Panc1 (cell line): ENCODE results near the gene CSTF2T. TPM values are rescaled to one million over a fixed set of nuclear protein-coding genes. Genes with fewer than 3 reads are reported as not detected.

Source experiments
- ATAC-seq: fragments of 200-7000 bp; cut with Tn5 transposase; 2 replicates; pipeline ENCODE4 v1.9.1; 2020; ENCODE audit warnings: mild to moderate bottlenecking, moderate library complexity
- BruUV-seq: library from RNA; stranded (reverse); fragments of 400-500 nt; replicated peaks from 2 replicates; lab custom pipeline; 2021; lab: Mats Ljungman, UMichigan
- CTCF ChIA-PET: fragments of 300-600 bp; sonication (Branson Sonifier 250); formaldehyde crosslinking; loops from one replicate; lab custom pipeline; 2022; ENCODE audit warnings: antibody characterized with exemption; lab: Charles Lee
- POLR2A ChIA-PET: fragments of 300-600 bp; sonication (Branson Sonifier 250); formaldehyde crosslinking; loops from one replicate; lab custom pipeline; 2022; ENCODE audit warnings: antibody characterized with exemption; lab: Charles Lee
- DNase-seq: peaks from one replicate; pipeline ENCODE4 v3.0.0-alpha.2; 2010; ENCODE audit warnings: low read depth, low spot score
- H3K27ac ChIP-seq: 2 replicates; pipeline ENCODE4 v1.5.1; 2011; ENCODE audit warnings: mild to moderate bottlenecking, low read length, inconsistent platforms
- H3K27me3 ChIP-seq: fragments of 200-500 bp; sonication (Bioruptor generic); 2 replicates; pipeline ENCODE4 v1.6.0; 2014; ENCODE audit warnings: low read length, inconsistent platforms; ENCODE audit not compliant: control insufficient read depth, insufficient read depth
- H3K36me3 ChIP-seq: fragments of 200-500 bp; sonication (Bioruptor generic); 2 replicates; pipeline ENCODE4 v1.5.1; 2014; ENCODE audit warnings: inconsistent platforms, mild to moderate bottlenecking, low read length, moderate library complexity; ENCODE audit not compliant: control insufficient read depth, insufficient read depth
- H3K4me1 ChIP-seq: 2 replicates; pipeline ENCODE4 v1.5.1; 2011; ENCODE audit warnings: inconsistent platforms, mild to moderate bottlenecking, low read length, moderate library complexity; ENCODE audit not compliant: control insufficient read depth, insufficient read depth
- H3K4me3 ChIP-seq, 2 experiments: 2 replicates each; pipeline ENCODE4 v1.5.1; 2011 to 2012; ENCODE audit warnings: low read depth in 2 of 2, low read length in 2 of 2, mild to moderate bottlenecking in 2 of 2, inconsistent platforms in 1 of 2, moderate library complexity in 1 of 2
- H3K9me3 ChIP-seq: fragments of 200-500 bp; sonication (Bioruptor generic); 2 replicates; pipeline ENCODE4 v1.5.1; 2014; ENCODE audit warnings: low read depth, mild to moderate bottlenecking, inconsistent platforms, low read length, moderate library complexity; ENCODE audit not compliant: control insufficient read depth, insufficient read depth
- POLR2AphosphoS5 ChIP-seq: IDR thresholded peaks from 2 replicates; pipeline ENCODE4 v1.6.1; 2012; ENCODE audit warnings: mild to moderate bottlenecking, low read depth, low read length, moderate library complexity
- REST ChIP-seq, 2 experiments: IDR thresholded peaks; 2 replicates each; pipeline ENCODE4 v1.6.1; 2011 to 2012; ENCODE audit warnings: low read depth in 2 of 2, control low read depth in 1 of 2, low read length in 1 of 2, mild to moderate bottlenecking in 1 of 2, moderate library complexity in 1 of 2; ENCODE audit not compliant: insufficient read depth in 1 of 2
- SIN3A ChIP-seq: IDR thresholded peaks from 2 replicates; pipeline ENCODE4 v1.6.1; 2012; ENCODE audit warnings: low read depth, mild to moderate bottlenecking, low read length, moderate library complexity, borderline replicate concordance; ENCODE audit not compliant: insufficient read depth
- TCF7L2 ChIP-seq: IDR thresholded peaks from 2 replicates; pipeline ENCODE4 v1.6.1; 2011; ENCODE audit warnings: mild to moderate bottlenecking, low read depth, low read length, inconsistent platforms
- in situ Hi-C: cut with HindIII; loops from 2 replicates; pipeline ENCODE4 v1.10.0; 2016; ENCODE audit warnings: low sequenced_read_pairs, low pct_unique_long_range_greater_than_20kb
- intact Hi-C: fragments of 100-400 bp; cut with micrococcal nuclease; formaldehyde crosslinking; loops from one replicate; pipeline ENCODE4 v1.10.0; 2022; ENCODE audit not compliant: unreplicated experiment
- total RNA-seq: library from RNA; stranded (reverse); gene quantifications from one replicate; pipeline ENCODE4 v1.2.1, GENCODE V29; 2021; ENCODE audit not compliant: unreplicated experiment
- TF ChIP-seq, protein P1 (sequence below): fragments of 450-650 bp; IDR thresholded peaks from 2 replicates; pipeline ENCODE4 v1.5.1; 2017; ENCODE audit warnings: mild to moderate bottlenecking

CSTF2T gene
- total RNA-seq, 1 experiment from 2014 or later, result 20.8 TPM

- ChIA-PET POLR2A (no interaction called here), CTCF (no interaction called here)
- Histone ChIP-seq H3K27ac (no peak overlapping the region), H3K4me1 (no peaks in the 10 kb centered on the region), H3K9me3 (no peaks in the 10 kb centered on the region), H3K4me3 (no peak overlapping the region), H3K27me3 (no peaks in the 10 kb centered on the region), H3K36me3 (no peaks in the 10 kb centered on the region)
- in situ Hi-C loops (no loop called here), intact Hi-C loops (no loop called here)
- ATAC-seq (no peak), DNase-seq (no peak)
- TF ChIP-seq POLR2AphosphoS5 (no peak), REST (IDR thresholded peaks at IDR 0.05; ENCODE audit: insufficient read depth in 1 of 2, low read depth in 2 of 2, low read length in 1 of 2) (no peak), SIN3A (no peak), TCF7L2 (no peak)
- TF ChIP-seq, protein P1, sequence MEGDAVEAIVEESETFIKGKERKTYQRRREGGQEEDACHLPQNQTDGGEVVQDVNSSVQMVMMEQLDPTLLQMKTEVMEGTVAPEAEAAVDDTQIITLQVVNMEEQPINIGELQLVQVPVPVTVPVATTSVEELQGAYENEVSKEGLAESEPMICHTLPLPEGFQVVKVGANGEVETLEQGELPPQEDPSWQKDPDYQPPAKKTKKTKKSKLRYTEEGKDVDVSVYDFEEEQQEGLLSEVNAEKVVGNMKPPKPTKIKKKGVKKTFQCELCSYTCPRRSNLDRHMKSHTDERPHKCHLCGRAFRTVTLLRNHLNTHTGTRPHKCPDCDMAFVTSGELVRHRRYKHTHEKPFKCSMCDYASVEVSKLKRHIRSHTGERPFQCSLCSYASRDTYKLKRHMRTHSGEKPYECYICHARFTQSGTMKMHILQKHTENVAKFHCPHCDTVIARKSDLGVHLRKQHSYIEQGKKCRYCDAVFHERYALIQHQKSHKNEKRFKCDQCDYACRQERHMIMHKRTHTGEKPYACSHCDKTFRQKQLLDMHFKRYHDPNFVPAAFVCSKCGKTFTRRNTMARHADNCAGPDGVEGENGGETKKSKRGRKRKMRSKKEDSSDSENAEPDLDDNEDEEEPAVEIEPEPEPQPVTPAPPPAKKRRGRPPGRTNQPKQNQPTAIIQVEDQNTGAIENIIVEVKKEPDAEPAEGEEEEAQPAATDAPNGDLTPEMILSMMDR, result no peak
- BruUV-seq, result no TSS peak
Measured at GRCh38 chr10:51659344-51659743, 40.1 kb downstream of the CSTF2T start.

- ATAC-seq, result no peak
- ChIA-PET POLR2A (no interaction called here), CTCF (no interaction called here)
- DNase-seq, result no peak
- TF ChIP-seq SIN3A (no peak), REST (IDR thresholded peaks at IDR 0.05; ENCODE audit: insufficient read depth in 1 of 2, low read depth in 2 of 2, low read length in 1 of 2) (no peak), POLR2AphosphoS5 (no peak), TCF7L2 (no peak)
- TF ChIP-seq, protein P1, result no peak
- no peak overlapping the region for H3K27ac ChIP-seq
- intact Hi-C loops (no loop called here), in situ Hi-C loops (no loop called here)
- no peaks in the 10 kb centered on the region for H3K4me1 ChIP-seq
- H3K9me3 ChIP-seq, result no peaks in the 10 kb centered on the region
- no peak overlapping the region for H3K4me3 ChIP-seq
- H3K36me3 ChIP-seq, result no peaks in the 10 kb centered on the region
- no TSS peak for BruUV-seq
- H3K27me3 ChIP-seq, result no peaks in the 10 kb centered on the region
Measured at GRCh38 chr10:51658000-51658399, 41.4 kb downstream of the CSTF2T start.
